SK-N-SH (cell line): Measurements from ENCODE around the gene GPR146. TPM values are rescaled to one million over a fixed set of nuclear protein-coding genes. Genes with fewer than 3 reads are reported as not detected.

Experiments
- CTCF ChIA-PET: fragments of 300-600, 350-600 bp; formaldehyde crosslinking; extraction: SDS; loops from one replicate; lab custom pipeline; 2021; lab: Yijun Ruan, JAX
- POLR2A ChIA-PET: fragments of 350-600 bp; sonication (Branson Sonifier 250); formaldehyde crosslinking; extraction: SDS; loops from one replicate; lab custom pipeline; 2020; ENCODE audit warnings: antibody characterized with exemption, inconsistent platforms; lab: Yijun Ruan, JAX
- DNase-seq: peaks from one replicate; pipeline ENCODE4 v3.0.0; 2012
- H2AFZ ChIP-seq: fragments of 200-600 bp; sonication (generic); 2 replicates; pipeline ENCODE4 v1.8.1; 2016; ENCODE audit warnings: antibody characterized with exemption, mild to moderate bottlenecking, low read depth
- H3F3A ChIP-seq: fragments of 200-600 bp; sonication (generic); replicated peaks from 2 replicates; pipeline ENCODE3; 2016; ENCODE audit warnings: antibody characterized with exemption, mild to moderate bottlenecking; ENCODE audit not compliant: insufficient read depth
- H3K27ac ChIP-seq, 2 experiments: fragments of 200-500 bp in 1 of 2; fragments of 200-600 bp in 1 of 2; sonication (Bioruptor generic) in 1 of 2; sonication (generic), shearing (Covaris generic) in 1 of 2; 2 replicates each; pipeline versions ENCODE4 v1.5.1 to v1.6.1; 2014 to 2016; ENCODE audit warnings: low read depth in 2 of 2, inconsistent platforms in 1 of 2, low read length in 1 of 2, mild to moderate bottlenecking in 1 of 2, mixed read lengths in 1 of 2
- H3K27me3 ChIP-seq: fragments of 200-600 bp; sonication (generic), shearing (Covaris generic); 2 replicates; pipeline ENCODE4 v1.6.1; 2016; ENCODE audit warnings: mixed run types; ENCODE audit not compliant: insufficient read depth
- H3K36me3 ChIP-seq, 2 experiments: fragments of 200-500 bp in 1 of 2; fragments of 200-600 bp in 1 of 2; sonication (Bioruptor generic) in 1 of 2; sonication (generic) in 1 of 2; replicated peaks in 1 of 2; 2 replicates each; pipeline versions ENCODE3 to v1.5.1; 2014 to 2016; ENCODE audit warnings: low read length in 1 of 2, mild to moderate bottlenecking in 1 of 2; ENCODE audit not compliant: insufficient read depth in 2 of 2, control insufficient read depth in 1 of 2
- H3K4me1 ChIP-seq, 2 experiments: fragments of 200-500 bp in 1 of 2; fragments of 200-600 bp in 1 of 2; sonication (Bioruptor generic) in 1 of 2; sonication (generic), shearing (Covaris generic) in 1 of 2; 2 replicates each; pipeline versions ENCODE4 v1.5.1 to v1.6.1; 2014 to 2016; ENCODE audit warnings: low read depth in 1 of 2, low read length in 1 of 2, mixed run types in 1 of 2; ENCODE audit not compliant: insufficient read depth in 2 of 2, control insufficient read depth in 1 of 2
- H3K4me2 ChIP-seq: fragments of 200-600 bp; sonication (generic), shearing (Covaris generic); 2 replicates; pipeline ENCODE4 v1.6.1; 2017; ENCODE audit warnings: mixed run types
- H3K4me3 ChIP-seq, 2 experiments: fragments of 200-500 bp in 1 of 2; fragments of 200-600 bp in 1 of 2; sonication (Bioruptor generic) in 1 of 2; sonication (generic), shearing (Covaris generic) in 1 of 2; 2 replicates each; pipeline versions ENCODE4 v1.5.1 to v1.8.1; 2014 to 2016; ENCODE audit warnings: low read depth in 2 of 2, inconsistent platforms in 1 of 2, low read length in 1 of 2, mild to moderate bottlenecking in 1 of 2, mixed read lengths in 1 of 2, moderate library complexity in 1 of 2
- H3K79me2 ChIP-seq: fragments of 200-600 bp; sonication (generic); 2 replicates; pipeline ENCODE4 v1.8.1; 2017; ENCODE audit warnings: mild to moderate bottlenecking; ENCODE audit not compliant: insufficient read depth
- H3K9ac ChIP-seq: fragments of 200-600 bp; sonication (generic); 2 replicates; pipeline ENCODE4 v1.6.1; 2017; ENCODE audit warnings: mixed run types
- H3K9me2 ChIP-seq: fragments of 200-600 bp; sonication (generic); 2 replicates; pipeline ENCODE4 v1.6.1; 2017; ENCODE audit warnings: mixed run types
- H3K9me3 ChIP-seq: fragments of 200-600 bp; sonication (generic); 2 replicates; pipeline ENCODE4 v1.6.1; 2017; ENCODE audit warnings: mixed run types, mild to moderate bottlenecking, moderate library complexity
- H4K20me1 ChIP-seq: fragments of 200-600 bp; sonication (generic); 2 replicates; pipeline ENCODE4 v1.6.1; 2017; ENCODE audit warnings: mild to moderate bottlenecking, mixed run types; ENCODE audit not compliant: insufficient read depth
- CHD2 ChIP-seq: fragments of 150-350 bp; IDR thresholded peaks from 2 replicates; pipeline ENCODE4 v1.6.1; 2018; ENCODE audit warnings: low read length; ENCODE audit not compliant: partially characterized antibody
- ELF1 ChIP-seq: IDR thresholded peaks from 2 replicates; pipeline ENCODE4 v1.4.0; 2012
- EP300 ChIP-seq, 2 experiments: IDR thresholded peaks; 2 replicates each; pipeline versions ENCODE4 v1.4.0 to v1.6.1; 2012; ENCODE audit warnings: borderline replicate concordance in 1 of 2, low read depth in 1 of 2, low read length in 1 of 2
- FOSL2 ChIP-seq: IDR thresholded peaks from 2 replicates; pipeline ENCODE4 v1.4.0; 2012; ENCODE audit warnings: low read depth, mild to moderate bottlenecking, moderate library complexity, borderline replicate concordance
- FOXM1 ChIP-seq: IDR thresholded peaks from 2 replicates; pipeline ENCODE4 v1.4.0; 2012; ENCODE audit warnings: low read depth, mild to moderate bottlenecking
- GABPA ChIP-seq: IDR thresholded peaks from 2 replicates; pipeline ENCODE4 v1.4.0; 2012; ENCODE audit warnings: low read depth, mild to moderate bottlenecking
- GATA2 ChIP-seq: sonication (generic); formaldehyde crosslinking; IDR thresholded peaks from 2 replicates; pipeline ENCODE4 v1.5.0; 2020; ENCODE audit warnings: mild to moderate bottlenecking, missing genetic modification reagents
- MXI1 ChIP-seq: IDR thresholded peaks from 2 replicates; pipeline ENCODE4 v1.6.1; 2012; ENCODE audit warnings: mild to moderate bottlenecking, low read depth, low read length, improper control_type of control experiment
- POLR2AphosphoS5 ChIP-seq: IDR thresholded peaks from 2 replicates; pipeline ENCODE4 v1.6.1; 2012; ENCODE audit warnings: low read depth, low read length
- RCOR1 ChIP-seq: fragments of 150-350 bp; IDR thresholded peaks from 2 replicates; pipeline ENCODE4 v1.6.1; 2017; ENCODE audit warnings: antibody characterized with exemption, low read length
- RXRA ChIP-seq: IDR thresholded peaks from 2 replicates; pipeline ENCODE4 v1.4.0; 2012; ENCODE audit warnings: low read depth, mild to moderate bottlenecking, borderline replicate concordance
- SIN3A ChIP-seq: IDR thresholded peaks from 2 replicates; pipeline ENCODE4 v1.6.1; 2012; ENCODE audit warnings: low read depth, mild to moderate bottlenecking, low read length, moderate library complexity, borderline replicate concordance
- TAF1 ChIP-seq: IDR thresholded peaks from 2 replicates; pipeline ENCODE4 v1.6.1; 2012; ENCODE audit warnings: low read depth, mild to moderate bottlenecking, low read length, moderate library complexity, borderline replicate concordance
- TEAD4 ChIP-seq: IDR thresholded peaks from 2 replicates; pipeline ENCODE4 v1.4.0; 2012; ENCODE audit warnings: mild to moderate bottlenecking, borderline replicate concordance; ENCODE audit not compliant: insufficient read depth
- USF1 ChIP-seq: IDR thresholded peaks from 2 replicates; pipeline ENCODE4 v1.4.0; 2012; ENCODE audit warnings: low read depth, borderline replicate concordance
- USF2 ChIP-seq: fragments of 150-350 bp; IDR thresholded peaks from 2 replicates; pipeline ENCODE4 v1.6.1; 2017; ENCODE audit warnings: antibody characterized with exemption, low read length, low read depth, borderline replicate concordance
- YY1 ChIP-seq: IDR thresholded peaks from 2 replicates; pipeline ENCODE4 v1.4.0; 2012; ENCODE audit warnings: low read depth, mild to moderate bottlenecking
- WGBS: methylation state at CpG from one replicate; pipeline ENCODE4 v1.1.6; 2017; ENCODE audit warnings: low lambda C conversion rate; 5-methylcytosine and 5-hydroxymethylcytosine counted together
- polyA plus RNA-seq, 3 experiments: library from polyadenylated mRNA; depleted of rRNA; stranded (reverse); fragments of >200 nt; gene quantifications; 2 replicates each; pipeline ENCODE4 v1.2.3, GENCODE V29; 2012

The GPR146 gene
- polyA plus RNA-seq, 1 of the 3 experiments (the other 2 are of a cell fraction) = 1.4 TPM

- no peaks in the 10 kb centered on the region for H3K9me2 ChIP-seq
- H3K79me2 ChIP-seq = peaks cover 27% of the 10 kb centered on the region; the same call in 1 of the 2 replicates
- no peaks in the 10 kb centered on the region for H3K27me3 ChIP-seq
- CTCF ChIA-PET = interaction anchor here (0.6 to 5.1 kb wide), 6 partner anchors 7 to 101 kb away, joined by 3 to 48 read pairs (median 15); partner anchors contain the start of gene GPER1
- peaks cover under 1% of the 10 kb centered on the region for H3F3A ChIP-seq
- H3K9me3 ChIP-seq = no peaks in the 10 kb centered on the region
- no peak for TF ChIP-seq FOSL2
- no peak for TF ChIP-seq EP300 (IDR thresholded peaks at IDR 0.05; ENCODE audit: borderline replicate concordance in 1 of 2, low read depth in 1 of 2, low read length in 1 of 2)
- TF ChIP-seq ELF1 = no peak
- no peak for TF ChIP-seq RXRA
- TF ChIP-seq POLR2AphosphoS5 = no peak
- no peak for TF ChIP-seq SIN3A
- TF ChIP-seq FOXM1 = no peak
- TF ChIP-seq MXI1 = no peak
- TF ChIP-seq USF2 = no peak
- no peak for TF ChIP-seq GABPA
- TF ChIP-seq GATA2 (CRISPR knock-in tag) = no peak
- TF ChIP-seq, all 33 proteins: peak for 0
- H2AFZ ChIP-seq = no peak overlapping the region
- peaks cover 23% of the 10 kb centered on the region for H4K20me1 ChIP-seq
- POLR2A ChIA-PET = interaction anchor here (0.6 kb wide), 2 partner anchors 32 to 357 kb away, joined by 3 to 4 read pairs; no protein-coding TSS in a partner anchor
- H3K9ac ChIP-seq = no peak overlapping the region
- peaks cover 7 to 27% of the 10 kb centered on the region in 2 experiments; a peak in 3 of 4 replicates for H3K4me1 ChIP-seq
- H3K4me3 ChIP-seq = no peak overlapping the region
- WGBS = 94% methylated on average over 17 of the region's 20 CpGs
- H3K36me3 ChIP-seq = peaks cover 0 to 32% of the 10 kb centered on the region in 2 experiments
- H3K4me2 ChIP-seq = no peak overlapping the region
- no peak overlapping the region for H3K27ac ChIP-seq
- no peak for DNase-seq
Observed at GRCh38 chr7:1093916-1094508, 49.7 kb downstream of the GPR146 start.

- Histone ChIP-seq H3K4me3 (no peak overlapping the region), H4K20me1 (peaks cover 23% of the 10 kb centered on the region), H3K27me3 (no peaks in the 10 kb centered on the region), H3K9me3 (no peaks in the 10 kb centered on the region), H3K27ac (no peak overlapping the region), H3K36me3 (peaks cover 0 to 37% of the 10 kb centered on the region in 2 experiments), H3K79me2 (peaks cover 28% of the 10 kb centered on the region; the same call in 1 of the 2 replicates), H3K4me2 (no peak overlapping the region), H3K9me2 (no peaks in the 10 kb centered on the region), H3K4me1 (peaks cover 7 to 29% of the 10 kb centered on the region in 2 experiments; a peak in 3 of 4 replicates), H3F3A (no peaks in the 10 kb centered on the region), H3K9ac (no peak overlapping the region), H2AFZ (no peak overlapping the region)
- DNase-seq = no peak
- 93% methylated on average over 12 of the region's 14 CpGs for WGBS
- TF ChIP-seq TEAD4 (no peak), ELF1 (no peak), GABPA (no peak), FOSL2 (no peak), RCOR1 (no peak), POLR2AphosphoS5 (no peak), MXI1 (no peak), CHD2 (no peak), SIN3A (no peak), TAF1 (no peak), YY1 (no peak), USF1 (no peak), RXRA (no peak)
- POLR2A ChIA-PET = no interaction called here
- CTCF ChIA-PET = interaction anchor here (0.8 to 5.1 kb wide), 11 partner anchors 8 to 318 kb away, joined by 3 to 48 read pairs (median 6); partner anchors contain the start of gene GPER1
Observed at GRCh38 chr7:1094870-1095269, 50.5 kb downstream of the GPR146 start.
